K562 (cell line): ENCODE measurements around the gene CLP1. TPM values are rescaled to one million over a fixed set of nuclear protein-coding genes. Genes with fewer than 3 reads are reported as not detected.

Experiments used
- ATAC-seq: fragments of 200-7000 bp; cut with Tn5 transposase; 3 replicates; pipeline ENCODE4 v1.9.1; 2020; ENCODE audit warnings: moderate library complexity
- BruUV-seq: library from RNA; stranded (reverse); fragments of 400-500 nt; replicated peaks from 2 replicates; lab custom pipeline; 2021; lab: Mats Ljungman, UMichigan
- CTCF ChIA-PET: fragments of 300-600 bp; formaldehyde crosslinking; extraction: SDS; loops from one replicate; lab custom pipeline; 2021; ENCODE audit warnings: low intra/inter-chr PET ratio; lab: Yijun Ruan, JAX
- POLR2A ChIA-PET: fragments of 300-600, 350-650 bp; sonication (Branson Sonifier 250); formaldehyde crosslinking; extraction: SDS; loops from one replicate; lab custom pipeline; 2021; ENCODE audit warnings: antibody characterized with exemption, inconsistent platforms; lab: Yijun Ruan, JAX
- DNase-seq, 4 experiments: peaks; one replicate each; pipeline versions ENCODE4 v3.0.0 to v3.0.0-alpha.2; 2011 to 2018; ENCODE audit warnings: low spot score in 3 of 4, mixed read lengths in 3 of 4; ENCODE audit errors: extremely low read depth in 1 of 4
- FAIRE-seq: peaks from 2 replicates; lab custom pipeline; 2011; peaks lifted over from hg19 to GRCh38; lab: Jason Lieb, UNC
- H2AFZ ChIP-seq: 2 replicates; pipeline ENCODE4 v1.6.0; 2011; ENCODE audit warnings: low read depth, low read length, control low read depth, inconsistent platforms
- H3K27ac ChIP-seq: fragments of 200-600 bp; 3 replicates; pipeline ENCODE4 v1.8.0; 2011; ENCODE audit warnings: low read depth, mild to moderate bottlenecking, control low read depth, inconsistent platforms, low read length, moderate library complexity, mixed read lengths; ENCODE audit errors: extremely low read depth
- H3K27me3 ChIP-seq, 2 experiments: fragments of 300-600 bp in 1 of 2; 2 replicates in 1 of 2; 3 replicates in 1 of 2; pipeline versions ENCODE4 v1.6.0 to v1.8.0; 2011; ENCODE audit warnings: inconsistent platforms in 2 of 2, low read length in 2 of 2, mild to moderate bottlenecking in 1 of 2, mixed read lengths in 1 of 2, moderate library complexity in 1 of 2; ENCODE audit not compliant: control insufficient read depth in 2 of 2, insufficient read depth in 2 of 2
- H3K36me3 ChIP-seq: fragments of 300-600 bp; 3 replicates; pipeline ENCODE4 v1.8.0; 2011; ENCODE audit warnings: mild to moderate bottlenecking, low read length, inconsistent platforms; ENCODE audit not compliant: control insufficient read depth, insufficient read depth
- H3K4me1 ChIP-seq, 2 experiments: fragments of 200-600 bp in 1 of 2; replicated peaks in 1 of 2; 2 replicates in 1 of 2; 3 replicates in 1 of 2; pipeline versions ENCODE4 v1.5.1 to v1.8.0; 2011; ENCODE audit warnings: inconsistent platforms in 2 of 2, low read length in 2 of 2, mild to moderate bottlenecking in 1 of 2, mixed read lengths in 1 of 2, moderate library complexity in 1 of 2; ENCODE audit not compliant: control insufficient read depth in 2 of 2, insufficient read depth in 2 of 2
- H3K4me2 ChIP-seq: 2 replicates; pipeline ENCODE4 v1.6.1; 2011; ENCODE audit warnings: low read length, control low read depth, inconsistent platforms, mixed read lengths; ENCODE audit not compliant: insufficient read depth
- H3K4me3 ChIP-seq: fragments of 200-600 bp; sonication (generic), shearing (Covaris generic); 2 replicates; pipeline ENCODE4 v1.5.1; 2016; ENCODE audit warnings: control low read depth, inconsistent platforms
- H3K79me2 ChIP-seq: fragments of 200-600 bp; 3 replicates; pipeline ENCODE4 v1.8.0; 2011; ENCODE audit warnings: low read length, inconsistent platforms; ENCODE audit not compliant: control insufficient read depth, insufficient read depth
- H3K9ac ChIP-seq, 2 experiments: 2 replicates each; pipeline versions ENCODE4 v1.6.0 to v1.6.1; 2011; ENCODE audit warnings: low read depth in 2 of 2, low read length in 2 of 2, control low read depth in 1 of 2, inconsistent platforms in 1 of 2, mild to moderate bottlenecking in 1 of 2, mixed read lengths in 1 of 2; ENCODE audit not compliant: insufficient read depth in 1 of 2
- H3K9me1 ChIP-seq: one replicate; pipeline ENCODE4 v1.6.0; 2011; ENCODE audit warnings: inconsistent platforms, mild to moderate bottlenecking, low read length, moderate library complexity; ENCODE audit not compliant: control insufficient read depth, insufficient read depth
- H3K9me3 ChIP-seq: replicated peaks from 2 replicates; pipeline ENCODE4 v1.5.1; 2011; ENCODE audit warnings: low read depth, low read length, inconsistent platforms; ENCODE audit not compliant: control insufficient read depth, insufficient read depth
- H4K20me1 ChIP-seq: replicated peaks from 2 replicates; pipeline ENCODE4 v1.6.1; 2011; ENCODE audit warnings: low read length, inconsistent platforms, mixed read lengths; ENCODE audit not compliant: control insufficient read depth, insufficient read depth
- NFRKB ChIP-seq: fragments of 450-650 bp; IDR thresholded peaks from 2 replicates; pipeline ENCODE4 v1.6.1; 2016; ENCODE audit warnings: low read depth
- WGBS: fragments of 100-300 bp; shearing (Covaris generic); methylation state at CpG from one replicate; pipeline ENCODE4 v1.1.6; 2016; ENCODE audit warnings: low coverage, mixed read lengths; ENCODE audit not compliant: insufficient coverage; ENCODE audit errors: missing lambda C conversion rate; 5-methylcytosine and 5-hydroxymethylcytosine counted together
- in situ Hi-C: fragments of 300-500 bp; cut with MboI; formaldehyde crosslinking; loops from 4 replicates; pipeline ENCODE4 v1.15.0; 2018; ENCODE audit warnings: inconsistent platforms, mixed read lengths
- intact Hi-C: fragments of 100-400 bp; cut with micrococcal nuclease; formaldehyde crosslinking; loops from 2 replicates; pipeline ENCODE4 v1.14.2; 2022
- polyA plus RNA-seq, 8 experiments: library from polyadenylated mRNA; depleted of rRNA in 4 of 8; stranded (reverse) in 5 of 8; unstranded in 3 of 8; fragments of >200 nt; fragmentation: Nextera tagmentation in 2 of 8; fragmentation: Illumina TruSeq in 1 of 8; extraction: Ambion mirVana in 2 of 8; extraction: Trizol in 1 of 8; gene quantifications; 2 replicates each; pipeline versions ENCODE4 v1.2.1 to v1.2.3, GENCODE V29; 2011 to 2014; ENCODE audit warnings: inconsistent platforms in 1 of 8, missing spikeins in 1 of 8
- total RNA-seq, 7 experiments: library from RNA; depleted of rRNA in 6 of 7; stranded (reverse); fragments of >200 nt in 6 of 7; fragmentation: Illumina TruSeq in 2 of 7; extraction: Trizol in 2 of 7; gene quantifications; 2 replicates each; pipeline versions ENCODE4 v1.2.1 to v1.2.3, GENCODE V29; 2011 to 2021; ENCODE audit warnings: low replicate concordance in 1 of 7
- TF ChIP-seq, protein P1 (sequence below): sonication (generic); formaldehyde crosslinking; IDR thresholded peaks from 2 replicates; pipeline ENCODE4 v1.8.1; 2023; ENCODE audit warnings: mild to moderate bottlenecking, missing genetic modification reagents

CLP1 gene
- total and polyA plus RNA-seq, 9 of the 15 experiments (the other 6 are each of a cell fraction or from before 2014, with no cell fraction given), result 19.1 to 46.2 (median 27.8) TPM

DNA sequence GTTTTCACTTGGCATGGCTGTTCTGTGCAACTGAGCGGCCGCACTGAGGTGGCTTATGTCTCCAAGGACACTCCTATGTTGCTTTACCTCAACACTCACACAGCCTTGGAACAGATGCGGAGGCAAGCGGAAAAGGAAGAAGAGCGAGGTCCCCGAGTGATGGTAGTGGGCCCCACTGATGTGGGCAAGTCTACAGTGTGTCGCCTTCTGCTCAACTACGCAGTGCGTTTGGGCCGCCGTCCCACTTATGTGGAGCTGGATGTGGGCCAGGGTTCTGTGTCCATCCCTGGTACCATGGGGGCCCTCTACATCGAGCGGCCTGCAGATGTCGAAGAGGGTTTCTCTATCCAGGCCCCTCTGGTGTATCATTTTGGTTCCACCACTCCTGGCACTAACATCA is 2.1 kb downstream of the CLP1 start:
- no peaks in the 10 kb centered on the region for H4K20me1 ChIP-seq
- no TSS peak for BruUV-seq
- no peak overlapping the region for H3K4me2 ChIP-seq
- DNase-seq, result no peak
- no peak overlapping the region for H2AFZ ChIP-seq
- CTCF ChIA-PET, result no interaction called here
- TF ChIP-seq NFRKB, result no peak
- TF ChIP-seq, protein P1, sequence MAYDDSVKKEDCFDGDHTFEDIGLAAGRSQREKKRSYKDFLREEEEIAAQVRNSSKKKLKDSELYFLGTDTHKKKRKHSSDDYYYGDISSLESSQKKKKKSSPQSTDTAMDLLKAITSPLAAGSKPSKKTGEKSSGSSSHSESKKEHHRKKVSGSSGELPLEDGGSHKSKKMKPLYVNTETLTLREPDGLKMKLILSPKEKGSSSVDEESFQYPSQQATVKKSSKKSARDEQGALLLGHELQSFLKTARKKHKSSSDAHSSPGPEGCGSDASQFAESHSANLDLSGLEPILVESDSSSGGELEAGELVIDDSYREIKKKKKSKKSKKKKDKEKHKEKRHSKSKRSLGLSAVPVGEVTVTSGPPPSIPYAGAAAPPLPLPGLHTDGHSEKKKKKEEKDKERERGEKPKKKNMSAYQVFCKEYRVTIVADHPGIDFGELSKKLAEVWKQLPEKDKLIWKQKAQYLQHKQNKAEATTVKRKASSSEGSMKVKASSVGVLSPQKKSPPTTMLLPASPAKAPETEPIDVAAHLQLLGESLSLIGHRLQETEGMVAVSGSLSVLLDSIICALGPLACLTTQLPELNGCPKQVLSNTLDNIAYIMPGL (CRISPR knock-in tag), result no peak
- TF ChIP-seq, all 486 proteins: peak for 0
- intact Hi-C loops (loop anchor here (10.0 kb wide), 1 partner anchor 405 kb away; no protein-coding TSS in a partner anchor), in situ Hi-C loops (loop anchor here (10.0 to 25.0 kb wide), 2 partner anchors 145 to 853 kb away; partner anchors contain the start of gene OR5B21)
- Histone ChIP-seq H3K9me3 (no peaks in the 10 kb centered on the region), H3K36me3 (peaks cover 34% of the 10 kb centered on the region; the same call in 2 of the 3 replicates), H3K9me1 (no peaks in the 10 kb centered on the region), H3K4me3 (no peak overlapping the region), H3K27ac (no peak overlapping the region), H3K9ac (peak overlapping the region in 1 of 2 experiments; percentile 38; a peak in 1 of 4 replicates), H3K27me3 (no peaks in the 10 kb centered on the region), H3K4me1 (peaks cover 0 to 6% of the 10 kb centered on the region in 2 experiments; a peak in 1 of 5 replicates), H3K79me2 (peaks cover 23% of the 10 kb centered on the region)
- WGBS, result 96% methylated on average over 14 of the region's 14 CpGs
- no peak for FAIRE-seq
- ATAC-seq, result no peak
- POLR2A ChIA-PET, result no interaction called here
